ENCODE measurements around the gene GAS7.

The GAS7 gene

GRCh38 chr17:10170233-10170632 lies 28.2 kb downstream of the GAS7 start:
- TF ChIP-seq, protein P1, sequence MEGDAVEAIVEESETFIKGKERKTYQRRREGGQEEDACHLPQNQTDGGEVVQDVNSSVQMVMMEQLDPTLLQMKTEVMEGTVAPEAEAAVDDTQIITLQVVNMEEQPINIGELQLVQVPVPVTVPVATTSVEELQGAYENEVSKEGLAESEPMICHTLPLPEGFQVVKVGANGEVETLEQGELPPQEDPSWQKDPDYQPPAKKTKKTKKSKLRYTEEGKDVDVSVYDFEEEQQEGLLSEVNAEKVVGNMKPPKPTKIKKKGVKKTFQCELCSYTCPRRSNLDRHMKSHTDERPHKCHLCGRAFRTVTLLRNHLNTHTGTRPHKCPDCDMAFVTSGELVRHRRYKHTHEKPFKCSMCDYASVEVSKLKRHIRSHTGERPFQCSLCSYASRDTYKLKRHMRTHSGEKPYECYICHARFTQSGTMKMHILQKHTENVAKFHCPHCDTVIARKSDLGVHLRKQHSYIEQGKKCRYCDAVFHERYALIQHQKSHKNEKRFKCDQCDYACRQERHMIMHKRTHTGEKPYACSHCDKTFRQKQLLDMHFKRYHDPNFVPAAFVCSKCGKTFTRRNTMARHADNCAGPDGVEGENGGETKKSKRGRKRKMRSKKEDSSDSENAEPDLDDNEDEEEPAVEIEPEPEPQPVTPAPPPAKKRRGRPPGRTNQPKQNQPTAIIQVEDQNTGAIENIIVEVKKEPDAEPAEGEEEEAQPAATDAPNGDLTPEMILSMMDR (IDR thresholded peaks at IDR 0.05; ENCODE audit: extremely low read depth, missing control alignments), result no peak
- no peak for DNase-seq (ENCODE audit: low spot score)

GRCh38 chr17:10169290-10169689 lies 29.1 kb downstream of the GAS7 start:
- TF ChIP-seq, protein P1 (IDR thresholded peaks at IDR 0.05; ENCODE audit: extremely low read depth, missing control alignments), result no peak
- no peak for DNase-seq (ENCODE audit: low spot score)

DNA sequence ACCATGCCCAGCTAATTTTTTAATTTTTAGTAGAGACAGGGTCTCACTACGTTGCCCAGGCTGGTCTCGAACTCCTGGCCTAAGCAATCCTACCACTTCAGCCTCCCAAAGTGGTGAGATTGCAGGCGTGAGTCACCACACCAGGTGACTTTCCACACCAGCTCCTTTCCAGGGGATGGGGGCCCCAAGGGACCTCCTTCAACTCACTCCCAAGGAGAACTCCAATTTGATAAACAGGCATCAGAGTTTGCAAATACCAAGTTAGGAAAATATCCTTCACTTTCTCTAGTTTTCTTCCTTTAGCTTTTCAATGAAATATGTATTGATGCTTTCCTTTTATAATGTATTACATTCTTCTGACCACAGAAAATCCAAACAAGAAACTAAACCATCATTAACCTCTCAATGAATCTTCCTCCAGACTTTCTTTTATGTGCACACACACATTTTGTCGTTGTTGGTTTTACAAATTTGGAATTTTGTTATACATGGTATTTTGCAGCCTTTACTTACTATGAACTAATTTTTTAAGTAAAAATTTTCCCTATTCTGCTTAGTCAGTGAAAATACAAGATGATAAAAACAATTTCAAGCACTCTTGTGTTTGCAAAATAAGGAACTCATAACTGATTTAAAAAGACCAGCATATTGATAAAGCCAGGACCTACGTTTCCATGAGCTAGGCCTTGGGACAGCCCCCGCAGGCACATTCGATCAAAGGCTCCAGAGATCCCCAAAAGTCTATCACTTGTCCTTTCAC lies 32.0 kb downstream of the GAS7 start:
- no peak for DNase-seq (ENCODE audit: low spot score)
- TF ChIP-seq, protein P1 (IDR thresholded peaks at IDR 0.05; ENCODE audit: extremely low read depth, missing control alignments), result no peak

- TF ChIP-seq, protein P1 (IDR thresholded peaks at IDR 0.05; ENCODE audit: extremely low read depth, missing control alignments), result no peak
These were observed 36.3 kb downstream of the GAS7 start for GRCh38 chr17:10162096-10162495.

GRCh38 chr17:10161386-10161785 lies 37.0 kb downstream of the GAS7 start:
- DNase-seq (ENCODE audit: low spot score), result no peak
- TF ChIP-seq, protein P1 (IDR thresholded peaks at IDR 0.05; ENCODE audit: extremely low read depth, missing control alignments), result no peak

More at GRCh38 chr17:10162096-10162495, 36.3 kb downstream of the GAS7 start:
- DNase-seq (ENCODE audit: low spot score), result peak; percentile 42

DNA sequence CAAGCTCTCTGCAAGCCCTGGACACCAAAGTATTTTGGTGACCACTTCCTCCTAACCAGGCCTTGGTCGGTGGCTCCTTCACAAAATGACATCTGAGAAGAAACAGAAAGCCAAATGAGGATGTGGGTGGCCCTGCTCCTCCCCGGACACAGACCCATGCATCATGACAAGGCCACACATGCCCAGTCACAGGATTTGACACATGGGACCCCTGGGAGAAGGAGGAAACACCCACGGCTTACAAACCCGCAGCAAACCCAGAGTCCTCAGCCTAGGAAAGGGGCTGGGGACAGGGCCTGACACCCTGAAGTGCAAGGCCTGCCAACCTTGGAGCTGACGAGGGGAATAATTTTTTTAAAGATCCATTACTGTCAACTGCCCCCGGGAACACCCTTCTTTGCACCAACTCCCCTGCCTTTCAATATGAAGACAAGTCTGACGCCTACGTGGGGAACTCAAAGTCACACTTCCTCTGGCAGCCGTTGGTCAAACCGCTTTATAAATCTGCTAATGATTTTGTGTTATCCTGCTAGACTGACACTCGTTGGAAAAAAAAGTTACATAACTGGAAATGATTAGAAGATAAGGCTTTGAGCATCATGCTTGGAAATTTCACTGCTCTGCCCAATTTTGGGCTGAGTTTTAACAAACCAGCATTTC lies 41.3 kb downstream of the GAS7 start:
- peak; percentile 79 for DNase-seq (ENCODE audit: low spot score)
- TF ChIP-seq, protein P1 (IDR thresholded peaks at IDR 0.05; ENCODE audit: extremely low read depth, missing control alignments), result no peak

DNA sequence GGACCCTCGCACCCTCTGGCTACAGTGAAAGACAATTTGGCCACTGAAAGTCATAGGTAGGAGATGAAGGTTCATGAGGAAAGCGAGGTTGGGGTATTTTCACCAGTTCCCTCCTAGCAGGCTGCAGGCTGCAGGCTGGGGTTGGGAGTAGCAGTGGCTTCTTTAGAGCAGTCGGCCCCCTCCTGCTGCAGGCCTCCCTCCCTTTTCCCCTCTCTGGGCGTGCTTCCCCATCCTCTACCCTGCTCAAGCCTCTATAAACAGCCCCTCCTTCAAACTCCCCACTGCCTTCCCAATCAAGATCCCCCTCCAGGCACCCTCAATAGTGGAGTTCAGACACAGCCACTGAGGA lies 41.8 kb downstream of the GAS7 start:
- TF ChIP-seq, protein P1 (IDR thresholded peaks at IDR 0.05; ENCODE audit: extremely low read depth, missing control alignments), result no peak

More for the DNA sequence above, 41.8 kb downstream of the GAS7 start:
- DNase-seq (ENCODE audit: low spot score), result no peak

Measured in GM20000 (cell line).